GM19452 (cell line): ENCODE results near the gene IQSEC1.
A peak's percentile ranks its signal among the peaks of the same experiment; 100 is the strongest.
"Not testable (repeated sequence)": the region's sequence is repeated elsewhere in the genome, so short reads cannot be mapped to it uniquely, and the experiment has no call there.

Experiments used
- ATAC-seq: cut with Tn5 transposase; IDR thresholded peaks from one replicate; pipeline ENCODE4 v1.9.1; 2021; ENCODE audit not compliant: unreplicated experiment

The IQSEC1 gene

GRCh38 chr3:12882336-12883310 is 190.6 kb downstream of the IQSEC1 start:
- no peak for ATAC-seq

GRCh38 chr3:12881858-12882257 is 191.4 kb downstream of the IQSEC1 start:
- ATAC-seq = peak; percentile 58

- ATAC-seq = no peak
These were observed 193.9 kb downstream of the IQSEC1 start for GRCh38 chr3:12879191-12879815.

GRCh38 chr3:12878758-12879157 is 194.5 kb downstream of the IQSEC1 start:
- not testable (repeated sequence) for ATAC-seq

- ATAC-seq = no peak
These were observed 195.1 kb downstream of the IQSEC1 start for GRCh38 chr3:12878141-12878574.

GRCh38 chr3:12877040-12877439 is 196.2 kb downstream of the IQSEC1 start:
- no peak for ATAC-seq

- no peak for ATAC-seq
These were observed 197.1 kb downstream of the IQSEC1 start for GRCh38 chr3:12875857-12876836.

- no peak for ATAC-seq
These were observed 201.7 kb downstream of the IQSEC1 start for GRCh38 chr3:12871404-12871983.

- no peak for ATAC-seq
These were observed 202.3 kb downstream of the IQSEC1 start for GRCh38 chr3:12870942-12871341.

GRCh38 chr3:12869035-12869621 is 204.1 kb downstream of the IQSEC1 start:
- ATAC-seq = peak; percentile 58

GRCh38 chr3:12868039-12869034 is 204.9 kb downstream of the IQSEC1 start:
- peak; percentile 64 for ATAC-seq

- no peak for ATAC-seq
These were observed 206.4 kb downstream of the IQSEC1 start for GRCh38 chr3:12866836-12867235.

GRCh38 chr3:12865271-12865670 is 208.0 kb downstream of the IQSEC1 start:
- no peak for ATAC-seq

GRCh38 chr3:12862387-12862786 is 210.8 kb downstream of the IQSEC1 start:
- ATAC-seq = no peak

GRCh38 chr3:12861611-12862010 is 211.6 kb downstream of the IQSEC1 start:
- ATAC-seq = no peak

GRCh38 chr3:12859840-12860239 is 213.4 kb downstream of the IQSEC1 start:
- ATAC-seq = no peak

GRCh38 chr3:12856626-12857025 is 216.6 kb downstream of the IQSEC1 start:
- no peak for ATAC-seq

- no peak for ATAC-seq
These were observed 218.7 kb downstream of the IQSEC1 start for GRCh38 chr3:12854565-12854964.

- ATAC-seq = not testable (repeated sequence)
These were observed 219.4 kb downstream of the IQSEC1 start for GRCh38 chr3:12853847-12854246.
